ENCODE results near the gene CIDEA.

Gene CIDEA

GRCh38 chr18:12301263-12302005, 47.3 kb downstream of the CIDEA start:
- no peak for DNase-seq (ENCODE audit: low spot score)

GRCh38 chr18:12302391-12303147, 48.4 kb downstream of the CIDEA start:
- DNase-seq (ENCODE audit: low spot score), result no peak

- DNase-seq (ENCODE audit: low spot score), result no peak
Measured at GRCh38 chr18:12304351-12305210, 50.4 kb downstream of the CIDEA start.

GRCh38 chr18:12305211-12305610, 51.0 kb downstream of the CIDEA start:
- no peak for DNase-seq (ENCODE audit: low spot score)

DNA sequence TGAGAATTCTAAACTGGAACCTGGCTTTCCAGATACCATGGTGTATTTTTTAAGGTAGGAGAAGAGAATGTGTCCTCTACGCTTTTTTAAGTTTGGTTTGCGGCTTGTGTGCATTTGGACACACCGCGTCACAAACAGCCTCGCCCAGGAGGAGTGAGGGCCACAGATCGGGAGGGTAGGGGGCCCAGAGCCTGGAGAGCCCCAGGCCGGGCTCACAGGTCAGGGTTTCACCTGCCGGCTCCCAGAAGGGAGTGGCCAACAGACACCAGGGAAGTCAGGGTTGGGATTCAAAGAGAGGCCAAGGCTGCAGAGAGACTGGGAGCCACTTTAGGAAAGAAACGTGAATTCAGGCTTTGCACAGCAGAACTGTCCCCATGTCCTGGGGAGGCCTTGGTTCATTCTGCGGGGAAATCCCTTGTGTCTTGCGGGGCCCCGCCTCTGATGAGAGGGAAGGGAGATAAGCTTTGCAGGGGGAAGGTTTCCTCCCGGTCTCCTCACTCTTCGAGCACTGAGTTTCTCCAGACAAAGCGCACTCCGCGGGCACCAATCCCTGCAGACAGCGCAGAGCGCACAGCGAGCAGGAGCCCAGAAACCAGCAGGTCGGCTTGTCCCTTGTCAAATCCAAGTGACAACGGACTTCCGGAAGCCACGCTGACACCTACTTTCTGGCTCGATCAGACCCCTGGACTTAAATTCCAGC, 51.9 kb downstream of the CIDEA start:
- no peak for DNase-seq (ENCODE audit: low spot score)

DNA sequence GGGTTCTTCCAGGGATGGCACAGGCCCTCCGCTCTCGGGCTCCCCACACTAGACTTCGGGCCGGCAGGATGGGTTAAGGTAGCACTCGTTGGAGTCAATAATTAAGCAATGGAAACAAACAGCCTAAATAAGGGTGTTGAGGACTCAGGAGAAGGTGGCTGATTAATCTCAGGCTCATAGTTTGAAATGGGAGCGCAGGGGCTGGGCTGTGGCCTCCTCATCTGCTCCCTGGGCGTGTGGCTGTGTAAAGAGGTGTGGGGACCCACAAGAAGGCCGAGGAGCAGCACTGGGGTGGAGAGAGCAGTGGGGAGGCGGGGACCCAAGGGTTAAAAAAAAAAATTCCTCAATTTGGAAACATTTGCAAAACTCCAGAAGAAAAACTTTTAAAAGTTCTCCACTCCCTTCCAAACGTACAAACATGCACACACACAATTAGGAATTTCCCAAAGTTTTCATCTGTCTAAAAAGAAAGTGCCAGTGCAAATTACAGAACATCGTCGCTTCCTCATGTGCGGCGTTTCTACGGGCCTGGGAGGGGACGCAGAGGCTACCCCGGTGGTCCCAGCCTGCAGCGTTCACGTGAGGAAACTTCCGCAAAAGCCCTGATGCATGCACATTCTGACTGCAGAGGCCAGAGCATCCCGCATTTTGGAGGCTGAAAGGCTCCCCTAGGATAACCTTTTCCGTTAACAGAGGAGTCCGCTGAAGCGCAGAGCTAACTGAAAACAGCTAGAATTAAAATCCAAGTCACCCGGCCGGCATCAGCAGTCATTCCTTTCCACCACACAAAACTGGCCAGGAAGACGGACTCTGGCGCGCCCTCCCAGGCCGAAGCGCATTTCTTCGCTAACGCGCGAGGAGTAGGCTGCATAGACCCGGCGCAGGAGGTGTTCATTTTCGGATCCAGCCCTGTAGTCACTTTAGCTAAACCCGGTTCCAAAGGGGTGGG, 52.9 kb downstream of the CIDEA start:
- DNase-seq (ENCODE audit: low spot score), result no peak

- DNase-seq (ENCODE audit: low spot score), result peak; percentile 60
Measured at GRCh38 chr18:12307701-12308385, 53.7 kb downstream of the CIDEA start, which contains the start of gene TUBB6. TSS of gene TUBB6 (plus strand) at chr18:12308241. CDS start at chr18:12308293, 52 bp downstream.

- peak; percentile 84 for DNase-seq (ENCODE audit: low spot score)
Measured at GRCh38 chr18:12308386-12309100, 54.4 kb downstream of the CIDEA start.

- DNase-seq (ENCODE audit: low spot score), result no peak
Measured at GRCh38 chr18:12309683-12310198, 55.6 kb downstream of the CIDEA start.

GRCh38 chr18:12310762-12311161, 56.6 kb downstream of the CIDEA start:
- DNase-seq (ENCODE audit: low spot score), result no peak

GRCh38 chr18:12312976-12313375, 58.8 kb downstream of the CIDEA start:
- DNase-seq (ENCODE audit: low spot score), result no peak

DNA sequence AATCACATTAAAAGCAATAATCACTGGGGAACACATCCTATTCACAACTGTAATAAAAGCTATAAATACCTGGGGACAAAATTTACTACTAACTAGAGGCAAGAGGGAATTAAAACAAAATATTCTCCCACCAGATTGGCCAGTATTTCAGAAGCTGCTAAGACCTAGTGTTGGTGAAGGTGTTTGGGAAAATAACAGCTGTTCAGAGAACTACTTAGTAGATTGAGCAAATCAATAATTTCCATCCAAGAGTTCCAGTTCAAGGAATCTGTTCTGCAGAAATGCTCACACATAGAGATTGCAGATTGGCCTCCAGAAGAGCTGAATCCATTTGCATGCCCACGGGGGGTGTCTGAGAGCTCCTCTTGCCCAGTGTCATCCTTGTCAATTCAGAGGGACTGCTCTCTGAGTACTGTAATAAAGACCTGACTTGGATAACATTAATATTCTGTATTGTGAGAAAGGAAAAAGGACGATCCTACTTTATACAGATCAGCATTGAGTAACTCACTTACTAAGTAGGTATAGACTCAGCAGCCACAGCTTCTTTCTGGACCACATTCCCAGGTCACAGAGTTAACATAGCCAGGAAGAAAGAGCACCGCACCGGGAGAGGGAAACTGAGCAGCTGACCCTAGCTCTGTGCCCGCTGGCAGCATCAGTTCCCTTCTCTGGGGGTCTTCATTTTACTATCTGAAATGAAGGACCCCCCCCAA, 59.5 kb downstream of the CIDEA start:
- DNase-seq (ENCODE audit: low spot score), result no peak

DNA sequence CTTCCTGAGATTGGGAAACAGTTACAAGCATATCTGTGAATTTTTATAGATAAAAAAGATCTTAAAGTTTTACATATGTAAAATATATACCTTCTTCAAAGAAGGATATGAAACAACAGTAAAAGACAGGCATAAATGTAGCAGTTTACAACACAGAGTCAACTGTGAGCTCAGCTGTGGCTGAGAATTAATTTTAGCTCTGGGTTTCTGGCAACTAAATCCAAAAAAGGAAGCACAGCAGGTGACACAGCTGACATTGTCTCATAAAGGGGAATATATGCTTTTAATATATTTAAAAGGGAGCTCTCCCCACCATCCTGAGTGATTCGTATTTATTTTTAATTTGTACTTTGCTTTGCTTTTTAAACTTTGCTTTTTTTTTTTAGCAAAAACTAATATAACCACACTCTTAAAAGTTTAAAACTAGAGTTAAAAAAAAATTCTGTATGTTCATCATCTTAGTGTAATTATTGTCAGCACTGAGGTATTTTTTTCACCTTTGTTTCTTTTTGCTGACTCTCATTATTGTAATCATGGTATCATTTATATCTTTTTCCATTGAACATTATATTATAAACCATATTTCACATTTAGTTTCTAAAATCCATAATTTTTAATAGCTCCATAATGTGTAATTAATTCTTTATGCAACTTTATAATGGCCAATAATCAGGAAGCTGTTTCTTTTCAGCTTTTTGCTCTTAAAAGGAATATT, 60.6 kb downstream of the CIDEA start:
- DNase-seq (ENCODE audit: low spot score), result no peak

DNA sequence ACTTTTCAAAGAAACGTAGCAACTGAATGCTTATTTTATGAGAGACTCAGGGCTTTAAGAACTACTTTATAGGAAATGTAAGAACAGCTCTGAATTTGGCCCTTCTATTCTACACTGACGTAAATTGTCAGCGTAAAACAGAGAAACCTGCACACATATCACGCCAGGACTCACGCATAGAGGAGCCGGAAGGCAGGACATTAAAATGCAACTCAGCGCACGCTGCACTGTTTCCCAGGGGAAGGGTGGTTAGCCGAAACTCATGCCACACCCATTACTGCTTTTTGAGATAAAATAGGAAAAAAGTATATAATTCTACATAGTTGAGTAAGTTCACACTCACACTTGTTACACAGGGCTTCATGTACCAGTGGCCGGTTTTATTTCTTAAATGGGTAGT, 61.3 kb downstream of the CIDEA start:
- no peak for DNase-seq (ENCODE audit: low spot score)

GRCh38 chr18:12315911-12316310, 61.8 kb downstream of the CIDEA start:
- no peak for DNase-seq (ENCODE audit: low spot score)

DNA sequence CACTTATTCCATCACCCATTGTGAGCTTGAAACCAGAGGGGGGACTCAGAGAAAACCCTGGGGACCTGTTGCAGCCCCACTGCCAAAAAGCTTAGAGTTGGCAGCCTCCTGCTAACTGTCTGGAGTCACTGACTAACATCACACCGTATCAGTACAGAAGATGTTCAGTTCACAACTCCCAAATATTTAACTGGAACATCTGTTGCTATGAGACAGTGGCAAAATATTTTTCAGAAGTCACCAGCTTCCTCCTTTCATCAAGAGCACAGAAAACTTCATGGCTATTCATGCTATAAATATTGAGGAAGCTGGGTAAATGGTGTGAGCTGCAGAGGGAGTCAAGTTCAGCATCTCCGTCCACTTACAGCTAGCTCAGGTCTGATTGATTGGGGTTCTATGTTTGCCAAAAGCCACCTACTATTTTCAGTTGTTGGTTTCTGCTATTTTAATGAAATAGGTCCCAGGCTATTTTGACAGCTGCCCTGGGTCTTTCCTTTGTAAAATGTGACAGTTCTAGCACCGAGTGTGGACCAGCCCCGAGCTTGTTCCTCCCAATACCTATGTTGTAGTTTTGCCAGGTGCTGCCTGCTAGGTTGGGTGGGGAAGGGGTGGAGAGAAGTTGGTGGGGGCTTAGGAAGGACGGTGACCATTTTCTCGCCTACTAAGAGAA, 63.6 kb downstream of the CIDEA start:
- DNase-seq (ENCODE audit: low spot score), result no peak

GRCh38 chr18:12318334-12318697, 64.2 kb downstream of the CIDEA start:
- DNase-seq (ENCODE audit: low spot score), result no peak
